Non-pigmented ciliary epithelial cell (primary cell): Measurements from ENCODE around the gene ADCY1.
"Not testable (repeated sequence)": the region's sequence is repeated elsewhere in the genome, so short reads cannot be mapped to it uniquely, and the experiment has no call there.

Experiments used
- DNase-seq: peaks from one replicate; pipeline ENCODE4 v3.0.0-alpha.2; 2010; ENCODE audit warnings: low read depth

ADCY1 gene

GRCh38 chr7:45573661-45574415 is at the start of gene ADCY1:
ADCY1 (plus strand) TSS chr7:45574368; CDS start chr7:45574544, 176 bp downstream.
- no peak for DNase-seq

GRCh38 chr7:45524445-45524844 is 49.7 kb upstream of the ADCY1 start:
- DNase-seq: no peak

- no peak for DNase-seq
These were observed 49.1 kb upstream of the ADCY1 start for GRCh38 chr7:45525057-45525456.

GRCh38 chr7:45543473-45543872 is 30.7 kb upstream of the ADCY1 start:
- DNase-seq: no peak

GRCh38 chr7:45545105-45545710 is 29.0 kb upstream of the ADCY1 start:
- not testable (repeated sequence) for DNase-seq

GRCh38 chr7:45548917-45549316 is 25.3 kb upstream of the ADCY1 start:
- not testable (repeated sequence) for DNase-seq

- no peak for DNase-seq
These were observed 10.8 kb upstream of the ADCY1 start for GRCh38 chr7:45563401-45563800.

- DNase-seq: no peak
These were observed 10.2 kb upstream of the ADCY1 start for GRCh38 chr7:45563941-45564461.

GRCh38 chr7:45564485-45564884 is 9.7 kb upstream of the ADCY1 start:
- no peak for DNase-seq

GRCh38 chr7:45564886-45565455 is 9.2 kb upstream of the ADCY1 start:
- no peak for DNase-seq

- DNase-seq: no peak
These were observed 7.8 kb upstream of the ADCY1 start for GRCh38 chr7:45566386-45566785.

GRCh38 chr7:45566961-45567360 is 7.2 kb upstream of the ADCY1 start:
- DNase-seq: no peak

- DNase-seq: no peak
These were observed 6.5 kb upstream of the ADCY1 start for GRCh38 chr7:45567713-45568112.

- no peak for DNase-seq
These were observed 5.5 kb upstream of the ADCY1 start for GRCh38 chr7:45568536-45569289.

- no peak for DNase-seq
These were observed 4.9 kb upstream of the ADCY1 start for GRCh38 chr7:45569290-45569685.

- DNase-seq: no peak
These were observed 3.4 kb upstream of the ADCY1 start for GRCh38 chr7:45570797-45571196.

- DNase-seq: no peak
These were observed 964 bp upstream of the ADCY1 start for GRCh38 chr7:45573204-45573603.

GRCh38 chr7:45574416-45574668 is 174 bp downstream of the ADCY1 start:
- DNase-seq: no peak

GRCh38 chr7:45574669-45575500 is 717 bp downstream of the ADCY1 start:
- no peak for DNase-seq

GRCh38 chr7:45575501-45576248 is 1.5 kb downstream of the ADCY1 start:
- no peak for DNase-seq
